Left kidney (tissue), 2 donors: ENCODE results near the gene ERC2. TPM values are rescaled to one million over a fixed set of nuclear protein-coding genes. Genes with fewer than 3 reads are reported as not detected.

Experiments
- DNase-seq: peaks from one replicate; pipeline ENCODE4 v3.0.0-alpha.2; 2013
- polyA plus RNA-seq: library from polyadenylated mRNA; unstranded; fragments of 120-200 nt; gene quantifications from one replicate; pipeline ENCODE4 v1.2.1, GENCODE V29; 2013; ENCODE audit not compliant: insufficient read length

Gene ERC2
- polyA plus RNA-seq, 1 donor: 3.9 TPM

- no peak for DNase-seq
Observed at GRCh38 chr3:55989366-55989765, 478.9 kb downstream of the ERC2 start.

GRCh38 chr3:55988905-55989304 is 479.4 kb downstream of the ERC2 start:
- DNase-seq: no peak

- DNase-seq: no peak
Observed at GRCh38 chr3:55984626-55985025, 483.6 kb downstream of the ERC2 start.

- no peak for DNase-seq
Observed at GRCh38 chr3:55978953-55979352, 489.3 kb downstream of the ERC2 start.

- no peak for DNase-seq
Observed at GRCh38 chr3:55974421-55975165, 493.7 kb downstream of the ERC2 start.

GRCh38 chr3:55969634-55970033 is 498.6 kb downstream of the ERC2 start:
- DNase-seq: no peak

- no peak for DNase-seq
Observed at GRCh38 chr3:55968331-55968730, 499.9 kb downstream of the ERC2 start.

- DNase-seq: no peak
Observed at GRCh38 chr3:55966566-55966965, 501.7 kb downstream of the ERC2 start.

- DNase-seq: no peak
Observed at GRCh38 chr3:55965776-55966175, 502.5 kb downstream of the ERC2 start.

GRCh38 chr3:55964491-55964985 is 503.7 kb downstream of the ERC2 start:
- DNase-seq: no peak

- no peak for DNase-seq
Observed at GRCh38 chr3:55963601-55964000, 504.7 kb downstream of the ERC2 start.

GRCh38 chr3:55959471-55960080 is 508.7 kb downstream of the ERC2 start:
- no peak for DNase-seq

GRCh38 chr3:55958605-55959004 is 509.7 kb downstream of the ERC2 start:
- DNase-seq: no peak

- DNase-seq: no peak
Observed at GRCh38 chr3:55955891-55956477, 512.3 kb downstream of the ERC2 start.

- peak; percentile 60 for DNase-seq
Observed at GRCh38 chr3:55951388-55951787, 516.9 kb downstream of the ERC2 start.

GRCh38 chr3:55947406-55947805 is 520.9 kb downstream of the ERC2 start:
- no peak for DNase-seq

GRCh38 chr3:55946574-55947160 is 521.6 kb downstream of the ERC2 start:
- DNase-seq: no peak

GRCh38 chr3:55942868-55943267 is 525.4 kb downstream of the ERC2 start:
- no peak for DNase-seq

- DNase-seq: no peak
Observed at GRCh38 chr3:55939287-55939686, 529.0 kb downstream of the ERC2 start.

GRCh38 chr3:55937301-55937700 is 531.0 kb downstream of the ERC2 start:
- DNase-seq: no peak

GRCh38 chr3:55936549-55937052 is 531.7 kb downstream of the ERC2 start:
- no peak for DNase-seq

GRCh38 chr3:55935241-55935640 is 533.0 kb downstream of the ERC2 start:
- no peak for DNase-seq

GRCh38 chr3:55934771-55935170 is 533.5 kb downstream of the ERC2 start:
- DNase-seq: no peak
